IMR-90 (cell line): ENCODE measurements around the gene SCN8A. TPM values are rescaled to one million over a fixed set of nuclear protein-coding genes. Genes with fewer than 3 reads are reported as not detected.

Experiments used
- ATAC-seq: fragments of 200-7000 bp; cut with Tn5 transposase; 2 replicates; pipeline ENCODE4 v1.9.1; 2020; ENCODE audit warnings: low read depth, mild to moderate bottlenecking, moderate library complexity
- BruUV-seq: library from RNA; stranded (reverse); fragments of 400-500 nt; replicated peaks from 2 replicates; lab custom pipeline; 2021; lab: Mats Ljungman, UMichigan
- CTCF ChIA-PET: fragments of 300-600 bp; formaldehyde crosslinking; extraction: SDS; loops from one replicate; lab custom pipeline; 2021; ENCODE audit warnings: antibody characterized with exemption; lab: Yijun Ruan, JAX
- POLR2A ChIA-PET: fragments of 300-600 bp; sonication (Branson Sonifier 250); formaldehyde crosslinking; loops from one replicate; lab custom pipeline; 2022; ENCODE audit warnings: antibody characterized with exemption; ENCODE audit not compliant: unreplicated experiment; lab: Charles Lee
- DNase-seq: peaks from one replicate; pipeline ENCODE4 v3.0.0; 2013
- H2AFZ ChIP-seq: replicated peaks from 2 replicates; pipeline ENCODE3; 2013; ENCODE audit warnings: low read length, mild to moderate bottlenecking; ENCODE audit not compliant: poor library complexity
- H2AK5ac ChIP-seq: 2 replicates; pipeline ENCODE4 v1.6.1; 2013; ENCODE audit warnings: low read depth, low read length, inconsistent platforms
- H2AK9ac ChIP-seq: replicated peaks from 2 replicates; pipeline ENCODE3; 2013; ENCODE audit warnings: mild to moderate bottlenecking, low read depth, low read length, moderate library complexity; ENCODE audit not compliant: poor library complexity
- H2BK120ac ChIP-seq: 2 replicates; pipeline ENCODE4 v1.6.1; 2013; ENCODE audit warnings: low read depth, low read length, inconsistent platforms
- H2BK15ac ChIP-seq: 3 replicates; pipeline ENCODE4 v1.6.1; 2013; ENCODE audit warnings: low read depth, low read length, inconsistent platforms
- H2BK20ac ChIP-seq: 2 replicates; pipeline ENCODE4 v1.6.1; 2013; ENCODE audit warnings: low read depth, mild to moderate bottlenecking, inconsistent platforms, low read length, moderate library complexity
- H2BK5ac ChIP-seq: 2 replicates; pipeline ENCODE4 v1.6.1; 2013; ENCODE audit warnings: mild to moderate bottlenecking, low read depth, low read length, inconsistent platforms; ENCODE audit not compliant: poor library complexity, severe bottlenecking
- H3K14ac ChIP-seq: replicated peaks from 2 replicates; pipeline ENCODE4 v1.6.1; 2013; ENCODE audit warnings: low read depth, low read length, inconsistent platforms
- H3K18ac ChIP-seq: 2 replicates; pipeline ENCODE4 v1.6.1; 2013; ENCODE audit warnings: low read depth, low read length, control low read depth
- H3K23ac ChIP-seq: 2 replicates; pipeline ENCODE4 v1.6.1; 2013; ENCODE audit warnings: low read depth, low read length, inconsistent platforms
- H3K27ac ChIP-seq: 2 replicates; pipeline ENCODE4 v1.5.1; 2013; ENCODE audit warnings: mild to moderate bottlenecking, control low read depth, low read length; ENCODE audit not compliant: insufficient read depth
- H3K27me3 ChIP-seq: 2 replicates; pipeline ENCODE4 v1.6.1; 2013; ENCODE audit warnings: low read length; ENCODE audit not compliant: control insufficient read depth, insufficient read depth
- H3K36me3 ChIP-seq: 2 replicates; pipeline ENCODE4 v1.6.1; 2013; ENCODE audit warnings: low read length, mixed read lengths; ENCODE audit not compliant: control insufficient read depth, insufficient read depth
- H3K4ac ChIP-seq: 2 replicates; pipeline ENCODE4 v1.6.1; 2013; ENCODE audit warnings: low read depth, low read length, inconsistent platforms
- H3K4me1 ChIP-seq: 2 replicates; pipeline ENCODE4 v1.6.1; 2013; ENCODE audit warnings: low read length, mixed read lengths; ENCODE audit not compliant: control insufficient read depth, insufficient read depth
- H3K4me2 ChIP-seq: 2 replicates; pipeline ENCODE4 v1.6.1; 2013; ENCODE audit warnings: low read depth, mild to moderate bottlenecking, control low read depth, low read length, moderate library complexity
- H3K4me3 ChIP-seq: 2 replicates; pipeline ENCODE4 v1.5.1; 2013; ENCODE audit warnings: low read depth, mild to moderate bottlenecking, control low read depth, low read length, moderate library complexity; ENCODE audit not compliant: insufficient read depth
- H3K56ac ChIP-seq: 2 replicates; pipeline ENCODE4 v1.6.1; 2013; ENCODE audit warnings: low read length, inconsistent platforms; ENCODE audit not compliant: insufficient read depth; ENCODE audit errors: extremely low read depth
- H3K79me1 ChIP-seq, 2 experiments: 2 replicates each; pipeline ENCODE4 v1.6.1; 2013; ENCODE audit warnings: low read length in 2 of 2, inconsistent platforms in 1 of 2, low read depth in 1 of 2
- H3K9ac ChIP-seq: 2 replicates; pipeline ENCODE4 v1.6.1; 2013; ENCODE audit warnings: low read depth, low read length, control low read depth
- H3K9me1 ChIP-seq: 2 replicates; pipeline ENCODE4 v1.6.1; 2013; ENCODE audit warnings: low read length, inconsistent platforms; ENCODE audit not compliant: insufficient read depth
- H3K9me3 ChIP-seq: 2 replicates; pipeline ENCODE4 v1.6.1; 2013; ENCODE audit warnings: low read length; ENCODE audit not compliant: control insufficient read depth, insufficient read depth
- H4K20me1 ChIP-seq: 2 replicates; pipeline ENCODE4 v1.6.1; 2013; ENCODE audit warnings: low read length, inconsistent platforms; ENCODE audit not compliant: insufficient read depth
- H4K5ac ChIP-seq: 2 replicates; pipeline ENCODE4 v1.6.1; 2013; ENCODE audit warnings: mild to moderate bottlenecking, low read depth, low read length, control low read depth
- H4K8ac ChIP-seq, 2 experiments: 2 replicates each; pipeline ENCODE4 v1.6.1; 2013; ENCODE audit warnings: low read depth in 2 of 2, low read length in 2 of 2, control low read depth in 1 of 2, inconsistent platforms in 1 of 2
- H4K91ac ChIP-seq: 2 replicates; pipeline ENCODE4 v1.6.1; 2013; ENCODE audit warnings: low read depth, low read length, inconsistent platforms; ENCODE audit not compliant: insufficient read depth
- MAFK ChIP-seq: IDR thresholded peaks from 2 replicates; pipeline ENCODE4 v1.6.1; 2012; ENCODE audit warnings: low read depth, low read length, improper control_type of control experiment
- MXI1 ChIP-seq: IDR thresholded peaks from 2 replicates; pipeline ENCODE4 v1.6.1; 2012; ENCODE audit warnings: low read depth, mild to moderate bottlenecking, low read length, moderate library complexity, borderline replicate concordance
- SMC3 ChIP-seq: fragments of 150-350 bp; IDR thresholded peaks from 2 replicates; pipeline ENCODE4 v1.6.1; 2016; ENCODE audit warnings: low read depth, mild to moderate bottlenecking, antibody characterized with exemption, low read length, moderate library complexity
- WGBS, 2 experiments: methylation state at CpG; one replicate each; pipeline versions ENCODE4 v1.1.5 to v1.1.7; 2013; ENCODE audit warnings: missing lambda C conversion rate in 2 of 2; ENCODE audit not compliant: insufficient read length in 1 of 2; ENCODE audit errors: extremely low coverage in 2 of 2; 5-methylcytosine and 5-hydroxymethylcytosine counted together
- dilution Hi-C: fragments of 300-500 bp; cut with HindIII; formaldehyde crosslinking; loops from one replicate; pipeline ENCODE4 v1.14.3; 2018; ENCODE audit warnings: low sequenced_read_pairs; ENCODE audit not compliant: unreplicated experiment
- in situ Hi-C: fragments of 300-500 bp; cut with MboI; formaldehyde crosslinking; loops from 3 replicates; pipeline ENCODE4 v1.14.3; 2019; ENCODE audit warnings: low sequenced_read_pairs, inconsistent platforms, mixed read lengths
- intact Hi-C: fragments of 100-400 bp; cut with micrococcal nuclease; formaldehyde crosslinking; loops from 2 replicates; pipeline ENCODE4 v1.10.0; 2022
- polyA plus RNA-seq, 3 experiments: library from polyadenylated mRNA; depleted of rRNA; stranded (reverse); fragments of >200 nt; gene quantifications; 2 replicates each; pipeline ENCODE4 v1.2.3, GENCODE V29; 2012; ENCODE audit warnings: low replicate concordance in 1 of 3
- total RNA-seq: library from RNA; depleted of rRNA; stranded (reverse); fragments of >200 nt; gene quantifications from 2 replicates; pipeline ENCODE4 v1.2.3, GENCODE V29; 2012

Gene SCN8A
- total and polyA plus RNA-seq, 2 of the 4 experiments (the other 2 are of a cell fraction), result 6.9 to 19.7 TPM

DNA sequence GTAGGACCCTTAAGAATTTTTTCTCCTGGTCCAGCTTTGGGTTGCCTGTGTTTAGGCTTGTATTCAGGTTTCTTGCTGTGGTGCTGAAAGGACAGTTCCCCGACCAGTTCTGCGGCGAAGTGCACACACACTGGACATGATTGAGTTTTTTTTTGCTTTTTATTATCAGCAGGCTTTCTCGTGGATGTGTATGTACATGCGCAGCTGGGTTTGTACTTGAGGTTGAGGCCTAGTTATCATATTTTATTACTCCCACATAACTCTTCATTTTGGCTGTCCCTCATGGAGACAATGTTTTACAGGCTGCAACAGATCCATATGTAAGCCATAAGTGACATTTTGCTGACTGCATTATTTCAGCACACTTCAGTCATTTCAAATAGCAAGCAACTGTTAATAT lies 2.5 kb downstream of the SCN8A start:
- H2AFZ ChIP-seq, result no peak overlapping the region
- dilution Hi-C loops, result no loop called here
- no CpG with 5 or more reads among the region's 5 CpGs for WGBS, 2 experiments
- TF ChIP-seq SMC3 (no peak), MXI1 (peak; percentile 61; the same call in 1 of the 2 replicates), MAFK (0 out of 2 replicates have a peak, but pooled peaks have one; percentile 18)
- no peak overlapping the region for H3K4ac ChIP-seq
- H4K91ac ChIP-seq, result no peak overlapping the region
- H4K20me1 ChIP-seq, result peaks cover 51% of the 10 kb centered on the region; the same call in 1 of the 2 replicates
- in situ Hi-C loops, result no loop called here
- H3K4me3 ChIP-seq, result no peak overlapping the region
- no peaks in the 10 kb centered on the region for H3K9me3 ChIP-seq
- H3K14ac ChIP-seq, result no peak overlapping the region
- H2BK120ac ChIP-seq, result no peak overlapping the region
- DNase-seq (peak; percentile 79), ATAC-seq (0 out of 2 replicates have a peak, but pooled peaks have one; percentile 9)
- intact Hi-C loops, result loop anchor here (5.0 kb wide), 1 partner anchor 219 kb away; a partner anchor contains a TSS
- no peak overlapping the region for H3K4me2 ChIP-seq
- H3K27ac ChIP-seq, result no peak overlapping the region
- no peak overlapping the region for H2BK5ac ChIP-seq
- H3K18ac ChIP-seq, result no peak overlapping the region
- peaks cover 4% of the 10 kb centered on the region; the same call in 1 of the 2 replicates for H3K9me1 ChIP-seq
- peaks cover 5 to 64% of the 10 kb centered on the region in 2 experiments for H3K79me1 ChIP-seq
- no TSS peak for BruUV-seq
- CTCF ChIA-PET, result no interaction called here
- H4K5ac ChIP-seq, result no peak overlapping the region
- H3K36me3 ChIP-seq, result no peaks in the 10 kb centered on the region
- H3K56ac ChIP-seq, result no peak overlapping the region
- H2AK9ac ChIP-seq, result no peak overlapping the region
- POLR2A ChIA-PET, result interaction anchor here (0.7 kb wide), 1 partner anchor 1743 kb away, joined by 3 read pairs; no protein-coding TSS in a partner anchor
- no peak overlapping the region for H2AK5ac ChIP-seq
- no peak overlapping the region for H2BK20ac ChIP-seq
- no peak overlapping the region for H3K9ac ChIP-seq
- no peaks in the 10 kb centered on the region for H3K27me3 ChIP-seq
- no peak overlapping the region for H4K8ac ChIP-seq
- H3K4me1 ChIP-seq, result no peaks in the 10 kb centered on the region; the same call in 1 of the 2 replicates
- H3K23ac ChIP-seq, result no peak overlapping the region
- no peak overlapping the region for H2BK15ac ChIP-seq
